Fibroblast of upper back skin (primary cell): ENCODE measurements around the gene GIMAP4.
"Not testable (repeated sequence)": the region's sequence is repeated elsewhere in the genome, so short reads cannot be mapped to it uniquely, and the experiment has no call there.

ENCODE experiments used
- DNase-seq: peaks from one replicate; pipeline ENCODE4 v3.0.0-alpha.2; 2013

Gene GIMAP4

DNA sequence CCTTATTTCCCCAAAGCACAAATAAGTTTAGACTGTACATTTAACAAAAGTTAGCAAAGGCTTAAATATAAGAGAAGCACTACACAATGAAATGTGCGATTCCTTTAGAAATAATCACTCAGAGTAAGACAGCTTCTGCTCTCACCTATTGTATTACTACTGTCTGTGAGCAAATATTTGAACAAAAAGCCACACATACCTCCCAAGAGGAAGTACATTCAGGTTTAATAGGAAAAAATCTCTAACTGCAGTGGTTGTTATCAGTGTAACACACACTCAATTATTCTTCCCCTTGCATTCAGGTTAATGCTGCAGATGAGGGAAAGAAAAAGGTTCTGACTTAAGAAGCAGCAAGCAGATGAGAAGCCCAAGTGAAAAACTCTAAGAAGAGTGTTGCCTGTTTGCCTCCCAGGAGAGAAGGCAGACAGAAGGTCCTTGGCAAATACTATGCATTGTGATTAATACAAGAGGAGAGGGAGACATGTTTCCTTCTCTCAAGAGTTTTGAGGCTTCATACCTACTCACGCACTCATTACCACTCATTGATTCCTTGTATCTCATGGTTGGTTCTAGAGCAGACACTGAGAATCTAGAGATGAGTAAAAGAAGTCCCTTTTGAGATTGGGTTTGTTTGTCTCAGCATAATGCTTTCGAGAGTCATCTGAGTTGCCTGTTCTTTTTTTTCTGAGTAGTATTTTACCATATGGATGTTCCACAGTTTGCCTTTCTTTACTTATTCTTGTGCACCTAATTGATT, 13.6 kb downstream of the GIMAP4 start:
- no peak for DNase-seq

DNA sequence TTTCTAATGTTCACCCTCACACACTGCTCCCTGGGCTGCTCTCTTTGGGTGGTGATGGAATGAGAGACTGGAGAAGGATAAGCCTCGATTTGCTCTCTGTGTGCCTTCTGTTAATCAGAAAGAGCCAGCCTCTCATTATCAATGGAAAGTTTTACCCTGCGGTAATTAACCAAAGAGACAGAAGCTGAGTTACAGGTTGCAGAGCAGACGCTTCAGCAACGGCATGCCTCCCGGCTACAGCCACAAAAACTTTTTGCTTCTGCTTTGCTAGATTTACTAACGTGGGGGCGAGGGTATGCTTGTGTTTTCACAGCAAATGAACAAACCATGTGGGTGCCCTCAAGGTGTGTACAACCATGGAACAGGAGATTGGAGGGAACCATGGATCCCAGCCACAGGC, 18.0 kb downstream of the GIMAP4 start:
- DNase-seq, result no peak

DNA sequence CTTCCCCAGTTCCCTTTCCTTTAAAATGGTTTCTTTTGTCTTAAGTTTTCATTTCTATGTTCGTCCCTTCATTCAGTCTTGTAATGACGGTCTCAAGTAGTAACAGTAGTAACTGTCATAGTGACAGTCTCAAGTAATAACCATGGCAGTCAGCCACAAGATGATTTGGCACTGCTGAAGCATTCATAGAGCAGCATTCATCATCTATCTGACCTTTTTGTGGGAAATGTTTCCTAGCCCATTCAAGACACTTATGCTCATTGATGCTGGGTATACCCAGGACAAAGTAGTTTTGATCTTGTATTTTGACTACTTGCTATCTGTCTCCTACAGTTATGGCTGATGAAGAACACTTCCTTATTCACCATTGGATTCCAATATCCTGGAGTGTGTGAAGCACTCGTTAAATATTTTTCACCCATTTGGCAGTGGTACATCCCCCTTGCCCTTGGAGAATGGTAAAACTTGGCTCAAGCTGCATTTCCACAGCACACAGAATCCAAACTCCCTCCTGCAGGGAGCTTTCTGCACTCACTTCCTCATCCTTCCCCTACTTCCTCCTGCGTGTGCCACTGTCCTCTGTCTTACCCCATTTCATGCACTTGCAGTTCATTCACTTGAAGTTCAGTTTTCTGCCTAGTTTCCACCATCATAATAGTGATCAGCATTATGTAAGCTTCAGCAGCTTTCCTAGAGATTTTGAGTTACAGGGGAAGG, 19.0 kb downstream of the GIMAP4 start:
- no peak for DNase-seq

DNA sequence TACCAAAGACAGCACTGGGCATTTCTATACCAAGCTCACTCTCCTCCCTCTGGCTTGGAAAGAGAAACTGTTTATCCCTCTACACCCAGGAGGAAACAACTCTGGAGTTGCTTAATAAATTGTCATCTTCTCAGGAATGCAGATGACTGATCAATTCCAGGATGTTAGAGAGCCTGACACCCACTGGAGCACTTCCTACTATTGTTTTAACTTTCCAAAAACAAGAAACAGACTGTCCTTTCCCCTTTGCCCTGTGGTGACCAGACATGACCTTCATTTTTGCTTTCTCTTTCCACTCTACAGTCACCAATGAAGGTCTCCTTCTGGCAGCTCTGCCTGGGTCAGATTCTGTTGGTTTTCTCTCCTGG, 19.6 kb downstream of the GIMAP4 start:
- no peak for DNase-seq

DNA sequence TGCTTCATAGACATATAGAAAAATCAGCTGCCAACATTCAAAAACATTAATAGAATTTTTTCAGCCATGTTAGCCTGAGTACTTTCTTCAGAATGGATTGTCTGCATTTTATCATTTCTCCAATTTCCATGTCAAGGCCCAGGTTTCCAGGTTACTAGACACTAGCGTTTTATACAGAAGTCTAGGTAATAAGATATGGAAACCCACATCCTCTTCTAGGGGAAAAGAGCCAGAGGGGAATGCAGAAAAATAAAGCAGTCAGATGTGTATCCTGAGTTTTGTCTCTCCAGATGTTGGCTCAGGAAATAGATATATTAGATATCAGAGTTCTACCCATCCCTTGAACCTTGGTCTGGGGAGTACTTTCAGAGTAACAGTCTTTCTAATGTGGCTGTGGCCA, 20.4 kb downstream of the GIMAP4 start:
- DNase-seq, result no peak

DNA sequence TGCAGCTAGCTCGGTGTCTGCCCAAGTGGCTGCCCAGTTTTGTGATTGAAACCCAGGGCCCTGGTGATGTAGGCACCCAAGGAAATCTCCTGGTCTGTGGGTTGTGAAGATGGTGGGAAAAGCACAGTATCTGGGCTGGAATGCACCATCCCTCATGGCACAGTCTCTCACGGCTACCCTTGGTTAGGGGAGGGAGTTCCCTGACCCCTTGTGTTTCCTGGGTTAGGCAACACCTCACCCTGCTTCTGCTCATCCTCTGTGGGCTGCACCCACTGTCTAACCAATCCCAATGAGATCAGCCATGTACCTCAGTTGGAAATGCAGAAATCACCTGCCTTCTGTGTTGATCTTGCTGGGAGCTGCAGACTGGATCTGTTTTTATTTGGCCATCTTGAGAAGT, 27.6 kb downstream of the GIMAP4 start:
- no peak for DNase-seq

DNA sequence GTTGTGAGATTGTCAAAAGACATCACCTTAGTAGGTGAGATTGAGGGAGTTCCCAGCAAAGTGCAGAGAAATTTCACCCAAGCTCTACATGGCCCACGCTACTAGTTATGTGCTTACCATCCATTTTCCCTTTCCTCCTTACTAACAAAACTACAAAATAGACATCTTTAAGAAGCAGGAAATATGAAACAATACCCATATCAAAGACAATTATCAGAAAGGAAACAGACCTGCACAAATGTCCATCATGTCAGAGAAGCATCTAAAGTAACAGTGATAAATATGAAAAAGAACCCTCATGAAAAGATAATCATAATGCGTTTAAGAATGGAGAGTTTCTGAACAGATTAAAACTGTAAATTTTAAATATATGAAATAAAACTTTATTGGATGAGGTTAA, 28.2 kb downstream of the GIMAP4 start:
- no peak for DNase-seq

DNA sequence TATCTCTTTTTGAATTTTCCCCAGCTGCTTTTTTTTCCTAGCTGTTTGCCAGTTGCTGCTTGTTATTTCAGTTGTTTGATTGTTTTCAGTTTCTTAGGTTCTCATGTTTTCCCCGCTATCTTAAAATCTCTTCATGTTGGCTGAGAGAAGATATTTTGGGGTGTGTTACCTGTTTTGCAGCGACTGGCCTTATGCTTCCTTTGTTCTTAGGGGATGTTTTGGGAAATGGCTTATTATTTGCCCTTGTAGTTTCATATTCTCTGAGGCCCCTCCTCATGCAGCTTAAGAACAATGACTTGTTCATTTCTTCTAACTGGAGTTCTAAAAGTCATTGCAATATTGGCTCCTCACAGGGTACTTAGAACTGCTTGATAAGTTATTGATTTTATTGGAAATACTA, 36.4 kb downstream of the GIMAP4 start:
- not testable (repeated sequence) for DNase-seq

DNA sequence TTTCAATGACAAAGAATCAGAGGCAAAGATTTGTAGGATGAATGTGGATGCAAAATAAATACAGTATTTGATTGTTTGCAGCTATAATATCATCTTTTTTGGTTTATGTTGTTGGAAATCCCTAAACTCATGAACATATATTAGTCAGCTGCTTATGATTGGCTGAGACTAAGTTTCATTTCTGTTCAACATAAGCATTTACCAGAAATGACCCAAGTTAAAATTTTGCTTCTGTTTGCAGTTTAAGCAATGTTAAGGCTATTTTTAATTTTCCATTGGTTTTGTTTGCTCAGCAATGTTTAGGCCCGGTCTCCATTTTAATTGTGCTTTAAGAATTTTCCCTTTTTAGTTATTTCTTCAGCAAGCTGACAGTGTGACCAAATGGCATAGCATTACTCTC, 43.0 kb downstream of the GIMAP4 start:
- no peak for DNase-seq

DNA sequence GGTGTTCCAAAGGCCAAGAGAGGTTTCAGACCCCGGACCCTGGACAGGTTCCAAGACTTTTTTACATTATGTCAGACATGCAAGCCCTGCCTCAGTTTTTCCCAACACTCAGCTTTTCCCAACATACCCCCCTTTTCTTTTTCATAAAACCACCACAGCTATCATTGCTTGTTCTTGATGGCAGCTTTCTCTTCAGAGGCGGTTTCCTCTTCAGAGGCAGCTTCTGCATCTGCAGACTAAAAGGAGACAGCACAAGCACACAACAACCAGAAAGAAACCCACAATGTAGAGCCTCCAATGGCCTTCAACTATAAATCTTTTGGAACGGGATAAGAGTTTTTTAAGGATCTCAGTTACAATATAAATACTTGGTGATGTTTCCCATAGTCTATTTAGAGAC, 45.7 kb downstream of the GIMAP4 start:
- no peak for DNase-seq

DNA sequence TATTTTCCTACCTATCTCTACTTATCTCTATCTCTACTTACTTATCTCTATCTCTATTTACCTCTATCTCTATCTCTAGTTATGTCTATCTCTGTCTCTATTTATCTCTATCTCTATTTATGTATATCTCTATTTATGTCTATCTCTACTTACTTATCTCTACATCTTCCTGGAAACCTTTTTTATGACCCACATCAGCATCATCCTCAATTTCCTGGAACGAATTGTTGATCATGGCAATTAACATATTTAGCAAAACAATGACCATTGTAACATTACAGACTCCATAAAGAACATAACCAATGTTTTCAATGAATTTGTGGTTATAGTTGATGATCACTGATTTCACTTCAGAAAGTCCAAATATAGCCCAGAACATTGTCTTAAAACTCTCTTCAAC, 46.7 kb downstream of the GIMAP4 start:
- DNase-seq, result no peak

DNA sequence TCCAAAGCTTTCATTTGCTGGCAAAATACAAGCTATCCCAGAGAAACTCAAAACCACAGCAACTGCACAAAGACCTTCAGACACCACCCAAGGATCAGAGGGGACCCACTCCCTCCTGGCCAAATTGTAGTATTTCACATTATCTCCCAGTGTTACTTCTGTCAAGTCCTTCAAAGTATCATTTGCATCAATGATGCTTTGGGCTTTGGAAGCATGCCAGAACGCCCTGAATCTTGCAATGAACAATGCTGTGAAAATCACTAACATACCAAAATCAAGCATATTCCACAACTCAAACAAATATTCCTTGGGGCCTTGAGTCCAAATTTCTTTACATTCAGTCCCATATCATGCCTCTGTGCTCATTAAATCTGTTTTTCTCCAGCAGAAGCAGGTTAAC, 47.2 kb downstream of the GIMAP4 start:
- not testable (repeated sequence) for DNase-seq

DNA sequence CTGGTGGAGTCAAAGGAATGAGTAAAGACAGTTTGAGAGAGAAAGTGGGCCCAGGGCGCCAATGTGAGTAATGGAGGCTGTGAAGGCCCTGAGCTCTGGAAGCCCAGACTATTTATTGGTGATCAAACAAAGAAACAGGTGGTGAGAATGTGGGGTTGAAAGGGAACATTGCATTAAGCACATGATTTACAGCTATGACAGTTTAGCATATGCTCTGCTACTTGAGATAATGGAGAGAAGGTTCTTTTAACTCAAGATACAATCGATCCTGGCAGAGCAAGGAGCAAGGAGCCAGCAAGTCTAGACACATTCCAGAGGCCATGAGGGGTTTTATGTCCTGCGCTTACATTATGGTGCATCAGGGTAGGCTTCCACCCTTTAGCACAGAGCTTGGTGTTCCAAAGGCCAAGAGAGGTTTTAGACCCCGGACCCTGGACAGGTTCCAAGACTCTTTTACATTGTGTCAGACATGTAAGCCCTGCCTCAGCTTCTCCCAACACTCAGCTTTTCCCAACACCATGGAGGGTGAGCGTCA, 48.1 kb downstream of the GIMAP4 start:
- not testable (repeated sequence) for DNase-seq

DNA sequence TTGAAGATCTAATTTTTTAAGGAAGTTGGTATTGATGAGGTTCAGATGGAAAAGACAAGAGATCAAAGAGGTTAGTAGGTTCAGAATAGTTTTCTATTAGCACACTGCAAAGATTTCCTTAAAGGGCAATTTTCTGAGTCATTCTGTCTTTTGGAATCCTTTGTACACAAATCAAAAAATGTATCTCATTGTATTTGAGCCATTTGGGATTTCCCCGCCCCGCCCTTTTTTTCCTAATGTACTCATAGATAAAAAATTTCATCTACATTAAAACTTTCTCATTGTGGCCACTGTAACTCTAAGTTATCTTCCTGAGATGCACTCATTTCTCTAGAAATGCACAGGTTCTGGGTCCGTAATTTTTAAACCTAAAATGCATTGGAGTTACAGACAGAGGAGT, 52.9 kb downstream of the GIMAP4 start:
- no peak for DNase-seq

DNA sequence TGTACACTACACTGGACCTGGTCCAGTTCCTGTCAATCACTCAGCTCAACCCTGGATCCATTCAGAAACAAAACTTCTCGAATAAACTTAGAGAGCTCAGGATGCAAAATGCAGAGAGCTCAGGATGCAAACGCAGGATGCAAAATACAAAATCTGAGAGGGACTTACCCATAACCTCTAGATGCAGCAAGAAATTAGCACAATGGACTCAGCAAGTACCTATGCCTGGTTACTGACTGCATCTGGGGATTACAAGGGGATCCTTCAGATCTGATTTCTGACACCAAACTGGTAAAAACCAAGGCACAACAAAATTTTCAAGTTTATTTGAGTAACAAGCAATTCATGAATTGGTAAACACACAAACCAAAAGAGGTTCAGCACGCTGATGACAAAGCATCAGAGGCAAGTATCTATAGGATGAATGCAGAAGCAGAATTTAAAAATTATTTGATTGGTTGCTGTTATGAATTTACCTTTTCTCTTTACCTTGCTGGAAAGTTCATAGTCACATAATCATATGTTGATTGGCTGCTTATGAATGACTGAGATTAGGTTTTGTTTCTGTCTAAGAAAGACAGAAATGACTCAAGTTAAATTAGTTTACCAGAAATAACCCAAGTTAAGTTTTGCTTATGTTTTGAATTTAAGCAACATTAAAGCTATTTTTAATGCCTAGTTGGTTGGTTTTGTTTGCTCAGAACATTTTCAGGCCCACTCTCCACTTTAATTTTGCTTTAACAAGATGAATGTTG, 53.6 kb downstream of the GIMAP4 start:
- DNase-seq, result no peak

DNA sequence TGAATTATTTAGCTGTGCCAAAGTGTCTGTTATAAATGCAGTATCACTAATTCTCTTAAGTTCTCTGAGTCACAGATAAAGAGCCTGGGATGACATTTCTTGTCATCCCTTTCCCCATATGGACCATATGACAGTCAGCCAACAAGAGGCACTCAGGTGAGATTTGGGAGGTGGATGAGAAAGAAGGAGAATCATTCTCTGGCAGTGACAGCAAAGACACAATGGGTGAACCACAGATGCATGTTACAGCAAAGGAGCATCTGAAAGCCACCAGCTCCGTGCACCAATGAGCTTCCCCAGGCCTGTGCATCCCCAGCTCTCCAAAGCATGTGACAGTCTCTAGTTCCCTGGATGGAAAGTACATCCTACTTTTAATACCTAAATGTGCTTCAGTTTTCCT, 54.2 kb downstream of the GIMAP4 start:
- DNase-seq, result no peak
